ENCODE results near the gene LRRC45.

The LRRC45 gene

DNA sequence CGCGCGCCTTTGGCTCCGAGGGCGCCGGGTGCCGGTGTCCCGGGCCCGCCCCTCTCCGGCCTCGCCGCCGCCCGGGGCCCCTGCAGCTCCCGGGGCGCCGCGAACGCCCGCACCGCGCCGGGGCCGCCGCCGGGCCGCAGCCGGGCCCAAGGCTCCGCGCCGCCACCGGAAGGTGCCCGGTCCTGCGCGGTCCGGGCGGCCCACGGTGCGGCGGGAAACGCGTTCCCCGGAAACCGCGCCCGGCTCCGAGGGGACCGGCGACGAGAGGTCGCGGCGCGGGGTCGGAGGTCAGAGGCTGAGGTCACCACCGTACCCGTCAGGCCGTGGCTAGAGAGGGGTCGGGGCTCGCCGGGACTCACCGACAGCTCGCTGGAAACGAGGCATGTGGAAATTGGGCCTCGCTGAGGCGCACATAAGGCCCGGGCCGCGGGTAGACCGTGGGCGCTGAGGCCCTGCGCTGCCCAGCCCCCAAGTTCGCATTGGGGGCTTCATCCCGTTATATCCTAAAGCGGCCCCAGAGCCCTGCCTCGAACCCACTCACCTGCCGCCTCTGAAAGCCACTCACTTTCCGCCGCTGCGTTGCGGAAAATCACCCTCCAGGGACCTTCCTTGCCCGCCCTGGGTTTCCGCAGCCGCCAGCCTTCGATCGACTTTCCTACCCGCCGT lies 42.7 kb downstream of the LRRC45 start, which contains the start of gene DUS1L:
DUS1L (minus strand) TSS at position 167 of the 666 bp plus-strand sequence. CDS start 745 bp downstream, outside the sequence.
- no peak for DNase-seq

DNA sequence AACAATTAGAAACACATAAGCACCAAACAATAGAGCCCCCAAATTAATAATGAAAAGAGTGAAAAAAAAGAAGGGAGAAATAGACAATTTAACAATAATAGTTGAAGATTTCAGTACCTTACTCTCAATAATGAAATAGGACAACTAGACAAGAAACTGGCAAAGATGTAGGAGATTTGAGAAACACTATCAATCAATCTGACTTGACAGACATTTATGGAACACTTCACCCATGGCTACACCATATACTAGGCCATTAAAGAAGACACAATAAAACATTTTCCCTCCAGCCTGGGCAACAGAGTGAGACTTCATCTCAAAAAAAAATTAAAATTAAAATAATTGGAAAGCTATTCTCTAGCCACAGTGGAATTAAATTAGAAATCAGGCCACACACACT lies 47.5 kb downstream of the LRRC45 start:
- DNase-seq: no peak

DNA sequence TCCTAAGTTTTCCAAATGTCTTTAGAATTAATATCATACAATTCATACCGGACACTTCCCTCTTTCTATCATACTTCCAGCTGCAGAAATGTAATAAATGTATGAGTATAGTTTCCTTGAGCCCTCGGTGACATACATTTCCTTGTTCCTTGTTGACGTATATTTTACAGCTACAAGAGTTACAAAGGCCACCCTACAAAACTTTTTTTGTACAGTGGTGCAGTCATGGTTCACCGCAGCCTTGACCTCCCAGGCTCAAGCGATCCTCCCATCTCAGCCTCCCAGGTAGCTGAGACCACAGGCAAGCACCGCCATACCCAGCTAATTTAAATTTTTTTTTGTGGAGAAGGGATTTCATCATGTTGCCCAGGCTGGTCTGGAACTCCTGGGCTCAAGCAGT lies 49.7 kb downstream of the LRRC45 start:
- no peak for DNase-seq

DNA sequence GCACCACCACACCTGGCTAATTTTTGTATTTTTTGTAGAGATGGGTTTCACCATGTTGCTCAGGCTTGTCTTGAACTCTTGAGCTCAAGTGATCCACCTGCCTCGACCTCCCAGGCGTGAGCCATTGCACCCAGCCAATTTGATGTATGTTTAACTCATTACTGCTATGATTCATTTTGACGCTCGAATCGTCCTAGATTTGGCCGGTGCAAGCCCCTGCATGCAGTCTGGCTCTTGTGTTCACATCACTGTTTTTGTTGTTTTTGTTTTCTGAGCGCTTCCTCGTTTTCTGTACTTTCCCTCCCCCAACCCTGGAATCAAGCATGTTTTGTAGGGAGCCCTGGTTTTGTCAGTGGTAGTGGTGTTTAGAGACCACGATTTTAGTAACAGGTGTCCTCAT lies 50.3 kb downstream of the LRRC45 start:
- DNase-seq: no peak

DNA sequence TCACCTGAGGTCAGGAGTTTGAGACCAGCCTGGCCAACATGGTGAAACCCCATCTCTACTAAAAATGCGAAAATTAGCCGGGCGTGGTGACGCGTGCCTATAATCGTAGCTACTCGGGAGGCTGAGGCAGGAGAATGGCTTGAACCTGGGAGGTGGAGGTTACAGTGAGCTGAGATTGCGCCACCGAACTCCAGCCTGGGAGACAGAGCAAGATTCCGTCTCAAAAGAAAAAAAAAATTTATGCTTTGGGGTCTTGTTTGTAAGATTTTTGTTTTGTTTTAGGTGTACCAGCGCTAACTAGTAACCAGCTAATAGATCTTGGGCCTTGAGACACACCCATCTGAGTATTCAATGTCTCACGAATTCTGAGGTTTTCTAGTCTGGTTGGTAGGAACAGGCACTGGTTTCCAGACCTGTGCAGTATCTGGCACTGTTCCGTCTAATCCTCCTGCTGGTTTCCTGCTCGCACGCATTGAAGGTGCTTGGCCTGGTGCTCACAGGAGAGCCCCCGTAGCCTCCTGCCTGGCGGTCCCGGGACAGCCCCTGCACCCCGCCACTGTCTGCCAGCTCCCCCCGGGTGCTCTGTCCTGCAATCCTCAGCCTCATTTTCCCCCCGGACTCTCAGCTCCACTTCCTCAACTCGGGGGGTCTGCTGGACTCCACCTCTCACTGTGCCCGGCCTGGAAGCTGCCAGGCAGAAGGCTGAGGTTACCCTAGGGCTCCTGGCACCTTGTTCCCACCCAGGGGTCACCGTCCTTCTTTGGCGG lies 53.1 kb downstream of the LRRC45 start:
- DNase-seq: no peak

DNA sequence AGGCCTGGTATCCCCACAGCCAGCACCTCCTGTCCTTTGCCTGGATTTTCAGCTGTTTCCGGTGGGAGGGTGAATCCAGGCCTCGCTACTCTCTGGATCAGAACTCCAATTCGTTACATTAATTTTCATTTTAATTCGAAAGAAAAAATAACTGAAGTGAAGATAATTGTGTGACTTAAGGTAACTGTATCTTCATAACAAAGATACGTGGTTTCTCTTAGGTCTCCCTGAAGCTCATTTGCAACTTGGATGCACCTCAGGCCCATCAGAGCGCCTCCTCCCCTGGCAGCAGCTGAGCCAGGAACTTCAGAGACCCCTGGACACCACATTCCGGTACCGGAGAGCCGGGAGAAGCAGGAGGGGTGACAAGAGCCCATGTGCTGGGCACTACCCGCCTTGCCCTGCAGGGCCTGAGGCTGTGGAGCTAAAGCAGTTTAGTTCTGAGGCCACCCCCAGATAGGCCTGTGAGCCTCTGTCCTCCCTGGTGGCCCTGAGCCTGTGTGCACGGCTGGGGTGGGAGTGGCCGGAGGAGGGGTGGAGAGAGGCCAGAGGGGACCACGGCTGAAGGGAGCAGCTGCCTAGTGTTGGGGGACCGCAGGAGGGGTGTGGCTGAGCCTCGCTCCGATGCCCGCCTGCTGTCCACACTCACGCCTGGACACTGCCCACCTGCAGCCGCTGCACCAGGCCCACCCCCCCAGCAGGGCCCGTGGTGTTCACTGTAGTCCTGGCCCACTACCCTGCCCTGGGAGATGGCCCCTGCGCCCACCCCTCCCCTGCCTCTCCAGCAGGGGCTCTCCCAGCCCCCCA lies 53.9 kb downstream of the LRRC45 start:
- DNase-seq: no peak

DNA sequence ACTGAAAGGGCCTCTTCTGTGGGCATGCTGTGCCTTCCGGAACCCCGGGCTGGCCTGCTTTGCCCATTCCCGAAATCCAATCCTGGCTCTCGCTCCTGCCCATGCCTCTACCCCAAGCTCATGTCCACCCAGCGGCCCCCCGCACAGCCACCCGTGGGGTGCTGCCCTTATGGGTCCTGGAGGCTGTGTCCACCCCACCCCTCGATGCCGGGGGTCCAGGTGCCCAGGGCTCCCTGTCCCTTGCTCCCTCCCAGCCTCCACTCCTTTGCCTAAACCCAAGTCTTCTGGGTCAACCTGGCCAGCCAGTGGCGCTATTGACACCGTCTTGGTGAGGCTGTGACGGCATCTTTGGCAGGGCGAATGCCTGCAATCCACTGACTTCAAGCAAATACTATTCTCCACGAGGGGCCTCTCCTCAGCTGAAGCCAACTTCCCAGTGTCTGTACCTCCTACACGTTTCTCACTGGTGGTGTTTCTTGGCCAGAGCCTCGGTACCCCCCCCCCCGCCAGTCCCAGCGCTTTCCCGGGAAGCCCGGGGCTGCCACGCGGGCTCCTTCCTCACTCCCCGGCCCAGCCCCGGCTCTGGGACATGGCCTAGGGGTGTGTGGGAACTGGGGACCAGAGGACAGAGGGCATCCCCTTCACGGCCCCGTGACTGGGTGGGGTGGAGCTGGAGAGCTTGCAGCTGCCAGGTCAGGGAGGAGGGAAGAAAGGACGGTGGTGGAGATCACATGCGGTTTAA lies 54.7 kb downstream of the LRRC45 start:
- DNase-seq: no peak

DNA sequence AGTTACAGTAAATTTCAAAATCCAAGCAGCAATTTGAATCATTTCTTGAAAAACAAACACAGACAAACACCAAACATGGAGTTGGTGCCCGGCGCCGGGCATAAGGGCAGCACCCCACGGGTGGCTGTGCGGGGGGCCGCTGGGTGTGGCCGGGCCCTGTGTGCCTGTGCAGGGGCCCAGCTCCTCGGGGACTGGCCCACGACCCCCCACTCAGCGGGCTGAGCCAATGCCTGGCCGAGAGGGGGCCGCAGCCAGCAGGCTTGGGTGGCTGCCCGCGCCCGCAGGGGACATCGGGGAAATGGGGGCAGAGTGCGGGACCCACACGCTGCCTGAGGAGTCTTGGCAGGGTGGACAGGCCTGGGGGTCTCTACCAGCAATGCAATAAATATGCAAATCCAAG lies 55.3 kb downstream of the LRRC45 start:
- DNase-seq: no peak

DNA sequence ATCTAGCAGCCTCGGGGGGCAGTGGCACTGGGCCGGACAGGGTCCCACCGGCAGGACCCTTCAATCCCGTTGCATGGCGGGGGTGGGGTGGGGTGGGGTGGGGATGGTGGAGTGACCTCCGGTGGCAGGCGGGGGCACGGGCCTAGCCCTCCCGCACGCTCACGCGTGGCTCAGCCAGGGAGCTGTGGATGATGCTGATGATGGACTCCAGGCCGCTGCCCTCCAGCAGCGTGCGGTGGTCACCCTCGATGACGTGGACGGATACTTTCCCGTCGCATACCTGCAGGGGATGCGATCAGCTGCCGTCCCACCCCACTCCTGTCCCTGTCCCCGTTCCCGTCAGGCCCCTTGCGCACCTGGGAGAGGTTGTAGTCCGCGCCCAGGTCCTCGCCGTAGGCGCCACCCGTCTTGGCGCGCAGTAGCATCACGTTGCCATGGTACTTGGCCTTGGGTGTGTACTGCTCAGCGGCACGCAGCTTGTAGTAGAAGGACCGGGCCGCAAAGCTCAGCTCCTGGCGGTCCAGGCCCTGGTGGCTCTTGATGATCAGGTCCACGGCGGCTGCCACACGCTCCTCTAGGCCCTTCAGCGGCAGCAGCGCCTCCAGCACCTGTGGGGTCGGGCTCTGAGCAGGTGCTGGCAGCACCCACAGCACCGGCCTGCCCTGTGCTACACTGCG lies 56.0 kb downstream of the LRRC45 start:
- no peak for DNase-seq

DNA sequence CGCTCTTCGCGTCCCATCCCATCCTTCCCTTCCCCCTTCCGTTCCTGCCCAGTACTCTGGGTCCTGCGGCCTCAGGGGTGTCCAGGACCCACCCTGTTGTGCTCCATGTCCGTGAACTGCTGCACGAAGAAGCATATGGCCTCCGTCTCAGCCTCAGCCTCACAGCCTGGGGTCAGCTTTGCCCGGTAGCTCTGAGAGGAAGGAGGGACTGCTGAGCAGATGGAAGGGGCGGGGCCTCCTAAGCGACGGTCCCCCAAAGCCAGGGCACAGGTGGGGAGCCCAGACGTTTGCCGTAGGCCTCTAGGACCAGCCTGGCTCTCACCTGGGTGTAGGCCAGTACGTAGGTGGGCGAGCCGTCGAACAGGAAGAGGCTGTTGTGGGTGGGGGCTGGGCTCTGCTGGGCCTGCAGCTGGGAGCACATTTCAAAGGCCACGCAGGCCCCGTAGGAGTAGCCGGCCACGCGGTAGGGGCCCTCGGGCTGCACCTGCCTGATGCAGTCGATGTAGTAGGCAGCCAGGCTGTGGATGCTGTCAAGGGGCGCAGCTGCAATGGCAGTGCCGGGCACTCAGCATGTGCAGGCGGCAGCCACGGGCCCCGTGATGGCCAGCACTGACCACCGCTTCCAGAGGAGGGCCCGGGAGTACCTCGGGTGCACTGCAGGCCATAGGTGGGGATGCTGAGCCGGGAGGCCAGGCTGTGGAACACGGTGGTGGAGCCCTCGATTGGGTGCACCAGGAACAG lies 57.1 kb downstream of the LRRC45 start:
- DNase-seq: no peak

Measured in SIG-M5 (cell line).